DMS 273 treated with DMSO at 0.1 percent for 48 hours (cell line): ENCODE measurements around the gene CASZ1.

Source experiments
- DNase-seq: peaks from one replicate; lab custom pipeline; 2025; lab: John Stamatoyannopoulos, UW

The CASZ1 gene

GRCh38 chr1:10775763-10776162 lies 20.7 kb downstream of the CASZ1 start:
- DNase-seq, result no peak

DNA sequence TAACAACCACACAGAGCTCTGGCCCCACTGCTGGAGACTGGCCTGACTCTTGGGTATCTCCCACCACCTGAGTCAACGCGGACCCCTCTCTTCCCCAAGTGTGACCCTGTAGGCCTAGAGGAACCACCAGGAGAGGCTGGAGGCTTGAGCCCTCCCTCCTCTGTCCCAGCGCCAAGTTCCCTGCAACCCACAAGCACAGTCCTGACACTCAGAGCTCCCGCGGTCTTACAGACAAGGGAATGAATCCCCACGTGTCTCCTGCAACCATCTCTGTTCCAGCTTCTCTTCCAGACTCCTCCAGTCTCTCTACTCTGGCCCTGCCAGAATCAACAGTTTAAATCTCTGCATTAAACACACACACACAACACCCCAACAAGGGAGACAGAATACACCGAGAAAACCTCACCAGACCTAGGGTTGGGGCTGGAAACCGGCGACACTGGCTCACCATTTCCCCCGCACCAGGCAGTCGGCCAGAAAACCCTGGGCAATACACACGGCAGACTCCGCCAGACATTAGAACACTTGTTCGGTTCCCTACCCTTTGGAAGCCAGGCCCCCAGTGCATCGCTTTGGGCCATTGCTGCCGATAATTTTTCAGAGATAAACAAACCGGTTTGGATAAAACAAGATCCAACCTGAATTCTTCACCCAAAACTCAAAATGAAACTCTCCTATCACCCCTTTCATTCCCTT lies 21.7 kb downstream of the CASZ1 start:
- no peak for DNase-seq

DNA sequence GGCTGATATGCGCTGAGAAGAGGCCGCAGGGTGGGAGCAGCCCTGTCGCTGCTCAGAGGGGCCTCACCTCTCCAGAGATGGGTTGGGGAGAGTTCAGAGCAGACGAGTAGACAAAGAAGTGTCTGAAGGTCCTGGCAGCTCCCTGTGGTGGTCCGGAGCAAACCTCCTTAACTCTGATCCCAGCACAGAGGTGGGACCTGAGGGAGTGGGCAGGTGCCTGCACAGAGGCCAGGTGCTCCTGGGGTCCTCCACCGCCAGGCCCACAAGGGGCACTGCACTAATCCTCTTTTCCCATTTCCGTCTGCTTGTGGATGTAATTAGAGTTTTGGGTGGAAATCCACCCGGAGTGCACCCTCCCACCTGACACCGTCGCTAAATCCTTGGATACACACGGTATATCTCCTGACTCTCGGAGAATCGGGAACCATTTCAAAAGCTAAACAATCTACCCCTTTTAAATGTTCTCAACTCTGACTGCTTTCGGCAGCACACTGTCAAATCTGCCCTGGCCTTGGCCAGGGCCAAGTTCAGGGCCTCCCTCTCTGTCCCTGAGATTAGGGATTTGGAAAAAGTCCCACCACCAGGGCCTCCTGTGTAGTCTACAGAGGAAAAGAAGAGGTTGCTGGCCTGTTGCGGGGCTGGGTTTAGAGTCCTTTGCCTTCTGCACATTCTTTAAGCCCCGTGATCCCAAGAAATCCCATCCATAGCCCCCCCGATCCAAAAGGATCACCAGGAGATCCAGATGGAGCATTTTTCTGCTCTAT lies 22.4 kb downstream of the CASZ1 start:
- DNase-seq, result no peak

DNA sequence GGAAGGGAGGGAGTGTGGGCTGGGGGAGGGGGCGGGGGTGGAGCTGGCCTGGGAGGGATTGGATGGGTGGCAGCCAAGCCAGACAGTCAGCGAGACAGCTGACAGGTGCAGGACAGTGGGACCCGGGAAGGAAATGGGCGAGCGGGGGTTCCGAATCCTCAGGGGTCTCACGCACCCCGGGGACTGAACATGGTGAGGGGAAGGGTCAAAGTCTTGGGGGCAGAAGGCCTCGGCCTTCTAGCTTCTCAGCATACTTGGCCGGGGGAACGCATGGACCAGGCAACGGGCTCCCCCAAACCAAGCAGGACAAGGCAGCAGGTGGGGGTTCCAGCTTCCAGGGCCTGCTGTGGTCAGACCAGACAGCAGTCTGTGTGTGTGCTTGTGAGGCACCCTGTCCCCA lies 23.1 kb downstream of the CASZ1 start:
- DNase-seq, result no peak

DNA sequence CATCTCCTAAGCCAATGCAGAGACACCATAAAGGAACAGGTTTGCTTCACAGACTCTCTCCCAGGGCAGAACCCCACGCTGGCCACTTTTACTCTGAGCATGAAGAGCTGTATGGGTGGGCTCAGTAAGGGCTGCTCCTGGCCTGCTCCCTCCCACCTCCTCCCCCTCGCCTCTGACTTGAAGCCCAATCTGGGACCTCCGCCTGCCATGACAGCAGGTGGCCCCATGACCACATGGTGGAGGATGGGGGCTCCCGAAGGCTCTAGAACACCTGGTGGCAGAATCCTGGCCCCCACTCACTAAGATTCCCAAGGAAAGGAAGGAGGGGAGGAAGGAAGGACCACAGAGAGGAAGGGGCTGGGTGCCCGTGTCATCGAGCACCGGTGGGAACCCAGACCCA lies 23.7 kb downstream of the CASZ1 start:
- no peak for DNase-seq

GRCh38 chr1:10771789-10772188 lies 24.7 kb downstream of the CASZ1 start:
- no peak for DNase-seq

GRCh38 chr1:10768552-10768951 lies 27.9 kb downstream of the CASZ1 start:
- DNase-seq, result no peak

DNA sequence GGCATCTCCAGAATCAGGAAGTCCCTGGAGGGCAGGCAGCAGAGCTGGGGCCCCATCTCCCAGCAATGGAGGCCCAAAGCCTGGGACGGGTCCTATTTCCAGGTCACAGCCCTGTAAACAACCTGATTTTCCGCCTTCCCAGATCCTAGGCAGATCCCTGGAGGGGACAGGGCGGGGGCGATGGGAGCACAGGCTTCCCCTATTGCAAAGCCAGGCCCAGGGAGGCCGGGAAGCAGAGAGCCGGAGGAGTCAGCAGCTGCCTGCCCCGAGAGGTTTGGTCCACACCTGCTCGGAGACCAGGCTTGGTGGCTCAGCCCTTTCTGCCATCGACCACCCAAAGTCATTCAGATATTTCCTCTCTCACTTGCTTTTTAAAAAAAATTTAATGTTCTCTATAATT lies 29.2 kb downstream of the CASZ1 start:
- no peak for DNase-seq

DNA sequence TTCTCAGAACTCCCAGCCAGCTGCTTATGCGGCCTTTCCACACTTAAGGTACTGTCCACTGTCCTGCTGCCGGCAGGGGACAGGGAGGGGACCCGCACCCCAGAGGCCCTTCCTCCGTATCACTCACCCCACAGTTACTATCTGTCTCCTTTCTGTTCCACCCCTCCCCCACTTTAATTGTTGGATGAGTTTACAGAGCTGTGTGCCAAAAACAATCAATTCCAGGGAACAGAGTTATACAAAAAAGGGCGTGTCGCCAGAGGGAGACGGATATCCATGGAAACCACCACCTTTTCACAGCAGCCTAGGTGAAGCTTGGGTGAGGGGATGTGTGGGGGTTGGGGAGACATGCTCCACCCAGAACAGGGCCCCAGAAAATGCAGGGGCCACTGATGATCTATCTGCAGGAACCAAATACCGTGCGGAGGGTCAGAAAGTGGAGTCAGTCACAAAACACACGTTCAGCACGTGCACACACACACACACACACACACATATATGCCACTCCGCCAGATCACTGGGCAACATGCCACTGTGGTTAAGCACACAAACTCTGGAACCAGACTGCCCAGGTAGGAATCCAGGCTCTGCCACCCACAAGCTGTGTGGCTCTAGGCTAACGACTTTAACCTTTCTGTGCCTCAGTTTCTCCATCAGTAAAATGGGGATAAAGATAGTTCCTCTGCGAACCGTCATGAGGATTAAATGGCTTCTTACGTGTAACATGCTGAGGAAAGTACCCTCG lies 30.5 kb downstream of the CASZ1 start:
- no peak for DNase-seq

GRCh38 chr1:10765304-10765703 lies 31.1 kb downstream of the CASZ1 start:
- DNase-seq, result no peak

GRCh38 chr1:10764296-10764798 lies 32.1 kb downstream of the CASZ1 start:
- no peak for DNase-seq

DNA sequence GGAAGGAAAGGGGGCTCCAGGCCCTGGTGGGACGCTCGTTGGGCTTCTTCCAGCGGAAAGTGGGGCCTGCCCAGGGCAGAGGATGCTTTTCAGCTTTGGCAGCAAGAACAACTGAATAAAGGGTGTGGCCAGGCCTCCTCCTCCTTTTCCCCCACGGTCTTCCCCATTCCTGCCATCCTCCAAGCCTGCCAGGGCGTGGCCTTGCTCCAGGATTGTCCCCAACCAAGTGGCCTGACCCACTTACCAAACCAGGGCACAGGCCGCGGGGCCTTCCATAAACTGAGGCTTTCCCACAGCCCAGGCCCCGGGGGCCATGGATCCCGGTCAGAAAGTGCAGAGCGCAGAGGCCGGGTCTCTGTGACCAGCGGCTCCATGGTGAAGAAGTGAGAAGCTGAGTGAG lies 33.6 kb downstream of the CASZ1 start:
- no peak for DNase-seq

DNA sequence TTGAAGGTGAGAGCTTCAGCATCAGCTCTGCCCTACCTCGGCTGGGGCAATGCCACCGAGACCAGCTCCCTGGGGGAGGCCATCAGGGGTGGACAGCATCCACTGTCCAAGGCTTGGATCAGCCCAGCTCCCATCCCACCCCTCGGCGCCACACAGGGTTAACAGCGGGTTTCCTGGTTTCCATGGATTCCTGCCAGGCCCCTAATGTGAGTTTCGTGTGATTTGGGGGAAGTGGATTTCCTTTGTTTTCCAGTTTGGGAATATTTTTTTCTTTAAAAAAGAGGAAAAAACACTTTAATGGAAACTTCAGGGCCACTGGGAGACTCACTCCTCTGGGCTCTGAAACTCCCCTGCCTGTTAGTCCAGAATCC lies 34.3 kb downstream of the CASZ1 start:
- DNase-seq, result no peak

DNA sequence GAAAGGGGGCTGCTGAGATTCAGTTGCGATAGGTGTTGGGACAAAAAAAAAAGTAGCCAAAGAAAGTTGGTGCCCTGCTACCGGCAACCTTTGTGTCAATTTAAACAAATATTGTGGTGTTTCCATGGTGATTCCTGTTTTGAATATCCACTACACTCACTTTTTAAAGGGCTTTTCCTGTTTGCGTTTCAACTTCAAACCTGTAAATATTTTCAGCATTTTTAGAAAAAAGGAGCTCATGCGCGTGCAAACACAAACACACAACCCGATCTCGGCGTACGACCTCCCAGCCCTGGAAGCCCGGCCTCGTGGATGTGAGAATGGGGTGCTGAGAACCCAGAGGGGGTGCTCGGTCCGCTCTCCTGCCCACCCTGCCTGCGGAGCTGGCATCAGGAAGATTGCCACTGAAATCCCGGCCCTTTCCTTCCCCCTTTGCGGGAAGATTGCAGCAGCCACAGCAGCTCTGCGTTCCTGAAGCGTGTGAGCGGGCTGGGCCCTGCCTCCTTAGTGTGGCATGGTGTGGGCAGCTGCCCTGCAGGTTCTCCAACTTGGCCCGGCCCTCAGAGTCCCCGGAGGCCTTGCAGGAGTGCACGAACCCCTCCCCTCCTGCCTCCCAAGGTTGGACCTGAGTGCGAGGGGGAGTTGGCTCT lies 34.8 kb downstream of the CASZ1 start:
- no peak for DNase-seq

DNA sequence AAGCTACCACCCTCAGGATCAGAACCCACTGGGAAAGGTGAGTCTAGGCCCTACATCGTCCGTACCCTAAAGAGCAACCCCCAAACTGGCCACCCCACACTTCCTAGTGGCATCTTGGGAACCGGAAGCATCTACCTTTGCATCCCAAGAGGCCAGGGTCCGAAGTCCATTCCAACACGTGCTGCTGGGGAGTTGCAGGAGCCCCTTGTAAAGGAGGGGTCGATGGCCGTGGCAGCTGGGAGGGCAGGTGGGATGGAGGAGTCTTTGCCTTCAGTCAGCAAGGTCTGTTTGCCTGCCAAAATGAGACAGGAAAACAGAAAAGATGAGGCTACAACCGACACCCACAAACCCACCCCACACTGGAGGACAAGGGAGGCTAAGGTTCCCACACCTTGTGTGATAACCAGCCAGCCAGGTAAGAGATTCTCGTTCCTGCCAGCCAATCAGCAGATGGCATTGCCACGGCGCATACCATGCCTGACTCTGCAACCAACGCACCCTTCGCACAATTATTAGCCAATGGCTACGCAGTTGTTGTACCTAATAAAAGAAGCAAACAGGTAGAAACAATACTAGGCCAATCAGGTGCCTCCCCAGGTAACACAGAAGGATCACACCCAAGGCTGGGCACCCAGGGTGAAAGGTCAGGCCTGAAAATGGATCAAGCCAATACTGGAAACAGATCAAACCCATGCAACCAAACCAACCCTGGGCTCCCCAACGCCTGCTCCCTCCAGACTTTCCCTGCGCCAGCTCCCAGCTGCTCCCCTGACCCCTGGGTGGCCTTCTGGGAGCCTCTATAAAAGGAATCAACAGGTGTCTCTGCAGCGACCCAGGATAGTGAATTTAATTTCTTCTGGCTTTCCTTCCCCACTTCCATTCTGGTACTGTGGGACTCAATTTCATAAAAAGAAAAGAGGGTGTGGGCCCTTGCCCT lies 35.6 kb downstream of the CASZ1 start:
- no peak for DNase-seq

DNA sequence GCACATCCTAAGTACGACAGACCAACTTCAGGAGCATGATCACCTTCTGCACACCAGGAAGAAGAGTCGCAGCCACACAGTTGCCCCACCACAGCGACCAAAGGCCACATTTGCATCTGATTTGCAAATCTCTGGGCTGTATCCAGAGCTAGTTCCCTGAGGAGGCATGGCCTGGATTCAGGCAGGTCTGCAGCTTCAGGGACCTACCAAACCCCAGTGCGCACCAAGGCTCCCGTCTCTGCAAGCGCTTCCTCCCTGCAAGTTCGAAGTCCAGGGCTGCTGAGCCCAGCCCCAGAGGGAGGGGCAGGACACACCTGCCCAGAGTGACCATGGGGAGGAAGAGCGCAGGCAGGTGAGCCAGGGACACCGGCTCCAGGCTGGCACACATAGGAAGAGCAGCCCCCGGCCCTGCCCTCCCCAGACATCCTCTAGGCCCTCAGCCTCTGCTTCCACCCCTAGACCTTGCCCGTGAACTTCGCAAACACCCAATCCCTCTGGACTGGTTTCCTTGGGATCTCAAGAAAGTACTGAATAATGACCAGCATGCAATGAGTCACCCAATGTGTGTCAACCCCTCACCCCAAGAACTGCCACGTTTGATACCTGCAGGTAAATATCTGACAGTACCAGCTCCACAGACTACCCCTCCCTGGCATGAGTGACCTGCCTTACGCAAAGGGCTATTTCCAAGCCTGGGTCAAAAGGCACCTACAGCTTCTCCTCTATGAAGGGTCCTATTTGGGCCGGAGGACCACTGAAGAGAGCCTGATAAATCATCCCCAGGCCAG lies 36.8 kb downstream of the CASZ1 start:
- DNase-seq, result no peak

DNA sequence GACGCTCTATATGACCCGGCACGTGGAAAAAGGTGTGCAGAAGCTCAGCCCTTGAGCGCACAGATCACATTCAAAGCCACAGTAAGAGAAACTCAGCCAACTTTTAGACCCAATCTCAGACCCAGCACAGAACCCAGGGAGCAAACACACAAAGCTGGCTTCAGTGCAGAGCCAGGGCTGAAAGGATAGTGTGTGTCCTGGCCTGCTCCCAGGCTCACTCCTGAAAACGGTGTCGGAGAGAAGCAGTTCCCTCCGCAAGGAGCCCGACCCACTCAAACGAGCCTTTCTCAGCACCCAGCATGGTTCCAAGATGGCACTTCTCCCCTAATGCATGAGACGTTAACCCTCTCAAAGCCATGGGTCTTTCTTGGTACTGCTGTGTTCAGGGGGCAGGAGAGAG lies 39.6 kb downstream of the CASZ1 start:
- DNase-seq, result no peak

DNA sequence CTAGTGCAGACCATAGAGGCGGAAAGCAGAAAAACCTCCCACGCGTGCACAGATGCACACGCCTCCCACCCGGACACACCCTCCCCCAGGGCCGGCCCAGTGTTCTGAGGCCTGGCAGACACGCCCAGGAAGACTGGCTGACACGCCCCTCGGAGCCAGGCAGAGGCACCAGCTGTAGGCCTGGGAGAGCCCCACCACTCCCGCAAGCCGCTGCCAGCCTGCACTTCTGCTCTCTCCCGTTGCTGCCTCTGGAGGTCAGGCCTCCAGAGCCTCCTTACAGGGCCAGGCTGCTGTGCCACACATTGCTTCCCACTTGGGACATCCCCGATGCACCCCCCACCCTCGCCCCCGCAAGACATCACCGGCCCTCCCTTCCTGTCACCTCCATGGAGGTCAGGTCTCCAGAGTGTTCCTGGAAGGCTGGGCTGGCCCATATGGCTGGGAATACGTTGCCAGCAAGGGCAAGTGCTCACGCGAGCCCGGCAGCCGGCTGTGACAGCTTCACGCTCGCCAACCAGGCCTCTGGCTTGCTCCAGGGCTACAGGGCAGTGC lies 40.4 kb downstream of the CASZ1 start:
- DNase-seq, result peak; percentile 80

DNA sequence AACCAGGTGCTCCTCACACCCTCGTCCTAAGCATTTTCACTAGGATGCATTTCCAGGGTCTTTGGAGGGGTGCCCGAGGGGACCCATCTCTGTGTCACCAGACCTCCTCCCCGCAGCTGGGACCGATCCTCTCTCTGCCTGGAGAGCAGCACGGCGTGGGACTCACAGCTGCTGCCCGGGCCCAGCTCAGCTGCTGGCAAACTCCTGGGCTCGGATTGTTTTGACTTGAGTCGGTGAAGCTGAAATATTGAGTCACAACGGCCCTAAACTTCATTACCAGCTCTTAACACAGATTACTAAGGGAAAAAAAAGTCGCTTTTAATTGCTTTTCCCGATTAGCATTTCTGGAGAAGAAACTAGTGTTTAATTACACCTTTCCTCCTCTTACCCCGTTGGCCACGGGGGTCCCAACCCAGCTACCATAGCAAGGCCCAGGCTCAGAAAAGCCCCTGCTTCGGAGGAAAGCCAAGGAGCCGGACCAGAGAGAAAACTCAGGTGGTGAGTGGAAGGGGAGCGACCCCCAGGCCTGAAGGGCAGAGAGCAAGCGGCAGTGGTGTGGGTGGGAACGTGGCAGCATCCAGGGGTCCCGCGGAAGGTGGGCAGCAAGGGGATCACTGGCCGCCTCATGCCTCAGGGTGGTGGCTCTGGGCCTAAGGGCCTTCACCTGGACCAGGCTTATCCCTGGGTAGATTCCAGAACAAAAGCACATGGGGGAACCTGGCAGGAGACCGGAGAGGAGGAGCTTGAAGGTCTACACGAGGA lies 41.7 kb downstream of the CASZ1 start:
- DNase-seq, result no peak
